H9 (cell line): ENCODE measurements around the gene MEIS3. TPM values are rescaled to one million over a fixed set of nuclear protein-coding genes. Genes with fewer than 3 reads are reported as not detected.
"Not testable (repeated sequence)": the region's sequence is repeated elsewhere in the genome, so short reads cannot be mapped to it uniquely, and the experiment has no call there.

ENCODE experiments used
- DNase-seq: peaks from one replicate; pipeline ENCODE4 v3.0.0-alpha.2; 2017
- H2AFZ ChIP-seq: one replicate; pipeline ENCODE4 v1.6.1; 2013; ENCODE audit warnings: mild to moderate bottlenecking, low read length, control low read depth, moderate library complexity
- H2AK5ac ChIP-seq: 2 replicates; pipeline ENCODE4 v1.6.1; 2013; ENCODE audit warnings: low read length, control low read depth, mixed read lengths; ENCODE audit not compliant: insufficient read length
- H2BK120ac ChIP-seq: one replicate; pipeline ENCODE4 v1.6.1; 2013; ENCODE audit warnings: low read depth, mild to moderate bottlenecking, low read length, control low read depth, inconsistent platforms; ENCODE audit not compliant: poor library complexity, severe bottlenecking
- H2BK12ac ChIP-seq: 2 replicates; pipeline ENCODE4 v1.6.1; 2013; ENCODE audit warnings: low read length, control low read depth, mixed read lengths, low read depth; ENCODE audit not compliant: insufficient read length
- H2BK15ac ChIP-seq: 2 replicates; pipeline ENCODE4 v1.6.1; 2013; ENCODE audit warnings: low read depth, low read length, control low read depth
- H2BK20ac ChIP-seq: one replicate; pipeline ENCODE4 v1.6.1; 2013; ENCODE audit warnings: low read depth, mild to moderate bottlenecking, low read length, control low read depth, inconsistent platforms; ENCODE audit not compliant: poor library complexity, severe bottlenecking
- H2BK5ac ChIP-seq: 2 replicates; pipeline ENCODE4 v1.6.1; 2013; ENCODE audit warnings: low read length, control low read depth, mixed read lengths; ENCODE audit not compliant: insufficient read length
- H3K14ac ChIP-seq: 2 replicates; pipeline ENCODE4 v1.6.1; 2013; ENCODE audit warnings: low read length, control low read depth; ENCODE audit not compliant: insufficient read depth
- H3K18ac ChIP-seq: 2 replicates; pipeline ENCODE4 v1.6.1; 2013; ENCODE audit warnings: low read depth, mild to moderate bottlenecking, mixed read lengths, low read length, control low read depth; ENCODE audit not compliant: insufficient read length
- H3K23ac ChIP-seq: 2 replicates; pipeline ENCODE4 v1.6.1; 2013; ENCODE audit warnings: low read length, control low read depth, mixed read lengths, low read depth; ENCODE audit not compliant: insufficient read length
- H3K23me2 ChIP-seq: 2 replicates; pipeline ENCODE4 v1.6.1; 2013; ENCODE audit warnings: low read depth, mild to moderate bottlenecking, mixed read lengths, low read length, control low read depth; ENCODE audit not compliant: insufficient read length, poor library complexity, severe bottlenecking
- H3K27ac ChIP-seq: 2 replicates; pipeline ENCODE4 v1.5.1; 2013; ENCODE audit warnings: low read length, control low read depth, mixed read lengths, low read depth; ENCODE audit not compliant: insufficient read length
- H3K27me3 ChIP-seq: 2 replicates; pipeline ENCODE4 v1.6.1; 2013; ENCODE audit warnings: low read length, control low read depth, inconsistent platforms; ENCODE audit not compliant: insufficient read depth
- H3K4ac ChIP-seq: 2 replicates; pipeline ENCODE4 v1.6.1; 2013; ENCODE audit warnings: low read depth, mild to moderate bottlenecking, control low read depth, inconsistent platforms, low read length, moderate library complexity
- H3K4me1 ChIP-seq: 2 replicates; pipeline ENCODE4 v1.6.1; 2013; ENCODE audit warnings: low read length, control low read depth, inconsistent platforms; ENCODE audit not compliant: insufficient read depth
- H3K4me2 ChIP-seq: 2 replicates; pipeline ENCODE4 v1.6.1; 2013; ENCODE audit warnings: low read length, control low read depth, mixed read lengths; ENCODE audit not compliant: insufficient read length, insufficient read depth
- H3K56ac ChIP-seq: 2 replicates; pipeline ENCODE4 v1.6.1; 2013; ENCODE audit warnings: low read depth, mild to moderate bottlenecking, mixed read lengths, low read length, control low read depth; ENCODE audit not compliant: insufficient read length
- H3K79me1 ChIP-seq: 2 replicates; pipeline ENCODE4 v1.6.1; 2013; ENCODE audit warnings: low read depth, mild to moderate bottlenecking, moderate library complexity, low read length, control low read depth, inconsistent platforms; ENCODE audit not compliant: insufficient read depth, poor library complexity, severe bottlenecking
- H3K79me2 ChIP-seq: 2 replicates; pipeline ENCODE4 v1.6.1; 2013; ENCODE audit warnings: low read length, control low read depth, inconsistent platforms; ENCODE audit not compliant: insufficient read depth
- H3K9ac ChIP-seq: 2 replicates; pipeline ENCODE4 v1.6.1; 2013; ENCODE audit warnings: low read length, control low read depth, mixed read lengths; ENCODE audit not compliant: insufficient read length; ENCODE audit errors: extremely low read depth
- H3K9me3 ChIP-seq: one replicate; pipeline ENCODE4 v1.6.1; 2013; ENCODE audit warnings: low read depth, low read length, inconsistent platforms; ENCODE audit not compliant: control insufficient read depth
- H3T11ph ChIP-seq: one replicate; pipeline ENCODE4 v1.6.1; 2013; ENCODE audit warnings: mild to moderate bottlenecking, low read length, control low read depth, inconsistent platforms
- H4K20me1 ChIP-seq: one replicate; pipeline ENCODE4 v1.6.1; 2013; ENCODE audit not compliant: control insufficient read depth, insufficient read length, insufficient read depth
- H4K5ac ChIP-seq: 2 replicates; pipeline ENCODE4 v1.6.1; 2013; ENCODE audit warnings: low read depth, mild to moderate bottlenecking, mixed read lengths, low read length, control low read depth; ENCODE audit not compliant: insufficient read length
- H4K8ac ChIP-seq: replicated peaks from 2 replicates; pipeline ENCODE4 v1.6.1; 2013; ENCODE audit warnings: low read length, control low read depth, mixed read lengths, low read depth; ENCODE audit not compliant: insufficient read length
- H4K91ac ChIP-seq: 2 replicates; pipeline ENCODE4 v1.6.1; 2013; ENCODE audit warnings: low read depth, mild to moderate bottlenecking, moderate library complexity, mixed read lengths, low read length, control low read depth; ENCODE audit not compliant: insufficient read length
- H3K27ac Mint-ChIP-seq, 3 experiments: 2 replicates in 2 of 3; 3 replicates in 1 of 3; pipeline ENCODE4 v1.8.0; 2020 to 2021; ENCODE audit warnings: mixed read lengths in 3 of 3, mild to moderate bottlenecking in 1 of 3, moderate library complexity in 1 of 3
- H3K27me3 Mint-ChIP-seq: 2 replicates; pipeline ENCODE4 v1.8.0; 2021; ENCODE audit warnings: low read depth, mild to moderate bottlenecking, moderate library complexity, mixed read lengths
- H3K36me3 Mint-ChIP-seq, 3 experiments: 2 replicates in 2 of 3; 3 replicates in 1 of 3; pipeline ENCODE4 v1.8.0; 2020 to 2021; ENCODE audit warnings: low read depth in 3 of 3, mixed read lengths in 3 of 3; ENCODE audit not compliant: insufficient read depth in 1 of 3
- H3K4me1 Mint-ChIP-seq, 2 experiments: 2 replicates each; pipeline ENCODE4 v1.8.0; 2020; ENCODE audit warnings: mixed read lengths in 2 of 2
- H3K4me3 Mint-ChIP-seq, 2 experiments: 2 replicates in 1 of 2; 3 replicates in 1 of 2; pipeline ENCODE4 v1.8.0; 2020 to 2021; ENCODE audit warnings: mild to moderate bottlenecking in 2 of 2, mixed read lengths in 2 of 2, moderate library complexity in 1 of 2
- H3K9me3 Mint-ChIP-seq, 2 experiments: 2 replicates in 1 of 2; 3 replicates in 1 of 2; pipeline ENCODE4 v1.8.0; 2020; ENCODE audit warnings: mild to moderate bottlenecking in 2 of 2, mixed read lengths in 2 of 2, moderate library complexity in 1 of 2
- CTCF ChIP-seq: fragments of 200-600 bp; sonication (generic); conservative IDR thresholded peaks from 3 replicates; pipeline ENCODE4 v1.8.0; 2021; ENCODE audit warnings: antibody characterized with exemption, mild to moderate bottlenecking
- whole genome bisulfite sequencing: extraction: QIAGEN DNeasy Blood & Tissue Kit; methylation state at CpG from one replicate; pipeline ENCODE4 v1.1.7; 2013; ENCODE audit warnings: missing lambda C conversion rate, low lambda C conversion rate, mixed read lengths; ENCODE audit not compliant: insufficient read length; ENCODE audit errors: extremely low coverage; 5-methylcytosine and 5-hydroxymethylcytosine counted together
- total RNA-seq: library from RNA; stranded (reverse); gene quantifications from 2 replicates; pipeline ENCODE4 v1.2.1, GENCODE V29; 2021

Gene MEIS3
- total RNA-seq, 1 experiment from 2014 or later, result 44.0 TPM

DNA sequence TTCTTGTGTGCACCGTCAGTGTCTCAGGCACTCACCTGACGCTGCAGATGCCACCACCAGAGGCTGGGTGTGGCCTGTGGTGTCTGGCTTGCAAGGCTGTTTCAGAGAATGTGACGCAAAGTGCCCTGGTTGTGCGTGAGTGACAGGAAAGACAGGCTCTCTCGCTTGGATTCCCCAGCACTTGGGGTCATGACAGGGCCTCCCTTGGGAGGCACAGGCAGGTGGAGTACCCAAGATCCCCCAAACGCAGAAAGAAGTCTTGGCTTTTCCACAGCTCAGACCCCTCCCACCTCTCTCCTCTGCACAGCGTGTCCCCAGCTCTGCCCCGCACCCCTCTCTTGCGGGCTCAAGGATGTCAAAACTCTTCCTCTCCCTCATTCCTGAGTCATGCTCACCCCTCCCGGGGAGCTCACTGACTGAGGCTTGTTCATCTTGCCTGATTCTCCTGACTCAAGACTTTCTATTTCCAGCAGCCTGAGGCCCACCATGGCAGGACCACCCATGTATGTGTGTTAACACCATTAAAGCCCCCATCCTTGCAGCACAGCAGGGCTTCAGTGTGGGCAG lies 49.2 kb downstream of the MEIS3 start:
- TF ChIP-seq CTCF, result no peak
- Mint-ChIP-seq H3K27me3 (no peaks in the 10 kb centered on the region), H3K36me3 (peaks cover 39 to 79% (median 54%) of the 10 kb centered on the region in 3 experiments; a peak in 6 of 7 replicates), H3K27ac (peak overlapping the region in 2 of 3 experiments; percentile 31 to 61; a peak in 2 of 7 replicates), H3K9me3 (no peaks in the 10 kb centered on the region), H3K4me1 (no peaks in the 10 kb centered on the region), H3K4me3 (no peak overlapping the region)
- Histone ChIP-seq H2BK20ac (no peak overlapping the region), H3K4me2 (no peak overlapping the region), H4K20me1 (no peaks in the 10 kb centered on the region), H2BK15ac (no peak overlapping the region), H3K9me3 (no peaks in the 10 kb centered on the region), H3K4ac (no peak overlapping the region), H4K5ac (no peak overlapping the region), H3T11ph (no peak overlapping the region), H2BK12ac (no peak overlapping the region), H3K56ac (no peak overlapping the region), H2BK120ac (no peak overlapping the region), H4K91ac (no peak overlapping the region), H2BK5ac (no peak overlapping the region), H3K27me3 (no peaks in the 10 kb centered on the region), H3K14ac (no peak overlapping the region), H3K23ac (no peak overlapping the region), H3K79me1 (no peaks in the 10 kb centered on the region), H3K4me1 (no peaks in the 10 kb centered on the region), H3K27ac (no peak overlapping the region), H2AK5ac (no peak overlapping the region), H3K18ac (no peak overlapping the region), H3K79me2 (no peaks in the 10 kb centered on the region), H3K23me2 (no peaks in the 10 kb centered on the region), H4K8ac (no peak overlapping the region), H2AFZ (no peak overlapping the region), H3K9ac (no peak overlapping the region)
- no CpG with 5 or more reads among the region's 10 CpGs for WGBS
- no peak for DNase-seq

DNA sequence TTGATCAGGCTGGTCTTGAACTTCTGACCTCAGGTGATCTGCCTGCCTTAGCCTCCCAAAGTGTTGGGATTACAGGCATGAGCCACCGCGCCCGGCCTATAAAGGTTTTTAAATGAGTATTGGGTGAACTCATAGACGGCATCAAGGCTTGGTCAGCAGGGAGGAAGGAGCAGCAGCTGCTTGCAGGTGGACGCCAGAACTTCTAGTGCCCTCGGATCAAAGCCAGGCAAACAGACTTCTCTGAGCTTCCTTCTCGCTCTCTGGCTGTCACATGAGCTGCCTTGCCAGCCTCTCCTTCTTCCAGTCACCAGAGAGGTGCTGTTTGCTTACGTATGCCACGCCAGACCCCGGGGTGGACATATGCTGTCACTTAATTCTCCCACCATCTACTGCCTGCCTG lies 53.9 kb downstream of the MEIS3 start:
- not testable (repeated sequence) for H2BK120ac ChIP-seq, H3K4me3 Mint-ChIP-seq
- H3K36me3 Mint-ChIP-seq, result peaks cover 59 to 85% (median 71%) of the 10 kb centered on the region in 3 experiments; a peak in 6 of 7 replicates

More for the DNA sequence above, 53.9 kb downstream of the MEIS3 start:
- not testable (repeated sequence) for H3K79me2 ChIP-seq, H2BK15ac ChIP-seq, H3K9me3 Mint-ChIP-seq, H3K4me1 ChIP-seq, H3K14ac ChIP-seq, H2AFZ ChIP-seq, H3K4me2 ChIP-seq, H3K9me3 ChIP-seq, H3K4me1 Mint-ChIP-seq, H3K79me1 ChIP-seq, H3K18ac ChIP-seq, H3K23me2 ChIP-seq, H4K5ac ChIP-seq, H3K56ac ChIP-seq, H3T11ph ChIP-seq, H4K91ac ChIP-seq, H3K27ac ChIP-seq, H3K27me3 Mint-ChIP-seq, H2AK5ac ChIP-seq, H2BK12ac ChIP-seq, H2BK5ac ChIP-seq, H2BK20ac ChIP-seq, H3K27ac Mint-ChIP-seq, H4K20me1 ChIP-seq, H3K4ac ChIP-seq, H3K9ac ChIP-seq, H3K23ac ChIP-seq, H3K27me3 ChIP-seq, DNase-seq, H4K8ac ChIP-seq
- no CpG with 5 or more reads among the region's 10 CpGs for WGBS
